CD14-positive monocyte (primary cell): ENCODE measurements around the gene TFEB. TPM values are rescaled to one million over a fixed set of nuclear protein-coding genes. Genes with fewer than 3 reads are reported as not detected.
A peak's percentile ranks its signal among the peaks of the same experiment; 100 is the strongest.

Source experiments
- DNase-seq, 3 donors: peaks; one replicate each; pipeline ENCODE4 v3.0.0-alpha.2; 2011 to 2022
- H2AFZ ChIP-seq: 2 replicates; pipeline ENCODE4 v1.6.0; 2012; ENCODE audit warnings: mild to moderate bottlenecking, low read depth, low read length, inconsistent platforms; ENCODE audit not compliant: insufficient read depth, poor library complexity, severe bottlenecking
- H3K27ac ChIP-seq, 2 donors: 1 replicate in 1 of 2; 2 replicates in 1 of 2; pipeline ENCODE4 v1.5.1; 2012 to 2013; ENCODE audit warnings: low read length in 2 of 2, control low read depth in 1 of 2, inconsistent platforms in 1 of 2, low read depth in 1 of 2, mild to moderate bottlenecking in 1 of 2
- H3K27me3 ChIP-seq, 2 donors: one replicate each; pipeline versions ENCODE4 v1.6.0 to v1.6.1; 2011 to 2013; ENCODE audit warnings: low read length in 2 of 2; ENCODE audit not compliant: control insufficient read depth in 2 of 2, insufficient read depth in 2 of 2
- H3K36me3 ChIP-seq, 2 donors: replicated peaks in 1 of 2; 1 replicate in 1 of 2; 2 replicates in 1 of 2; pipeline versions ENCODE4 v1.5.1 to v1.6.1; 2012 to 2013; ENCODE audit warnings: low read length in 2 of 2, control low read depth in 1 of 2, inconsistent platforms in 1 of 2, mild to moderate bottlenecking in 1 of 2; ENCODE audit not compliant: insufficient read depth in 2 of 2, control insufficient read depth in 1 of 2
- H3K4me1 ChIP-seq, 2 donors: 1 replicate in 1 of 2; 2 replicates in 1 of 2; pipeline versions ENCODE4 v1.5.1 to v1.6.1; 2012 to 2013; ENCODE audit warnings: low read length in 2 of 2, control low read depth in 1 of 2, inconsistent platforms in 1 of 2, mild to moderate bottlenecking in 1 of 2, moderate library complexity in 1 of 2; ENCODE audit not compliant: insufficient read depth in 2 of 2, control insufficient read depth in 1 of 2
- H3K4me2 ChIP-seq: replicated peaks from 2 replicates; pipeline ENCODE3; 2012; ENCODE audit warnings: low read length, moderate library complexity, mild to moderate bottlenecking; ENCODE audit not compliant: poor library complexity, severe bottlenecking; ENCODE audit errors: extremely low read depth
- H3K4me3 ChIP-seq, 3 experiments: fragments of 200-600 bp in 1 of 3; sonication (generic) in 1 of 3; replicated peaks in 1 of 3; 1 replicate in 2 of 3; 2 replicates in 1 of 3; pipeline ENCODE4 v1.5.1; 2011 to 2013; ENCODE audit warnings: low read length in 3 of 3, mild to moderate bottlenecking in 3 of 3, control low read depth in 2 of 3, low read depth in 2 of 3, inconsistent platforms in 1 of 3, moderate library complexity in 1 of 3
- H3K79me2 ChIP-seq: 2 replicates; pipeline ENCODE4 v1.6.0; 2012; ENCODE audit warnings: mild to moderate bottlenecking, control low read depth, inconsistent platforms, low read length, moderate library complexity; ENCODE audit not compliant: insufficient read depth
- H3K9ac ChIP-seq: 2 replicates; pipeline ENCODE4 v1.6.0; 2017; ENCODE audit warnings: low read length, mild to moderate bottlenecking; ENCODE audit not compliant: insufficient read depth, poor library complexity, severe bottlenecking
- H3K9me3 ChIP-seq, 2 donors: replicated peaks in 1 of 2; 1 replicate in 1 of 2; 2 replicates in 1 of 2; pipeline versions ENCODE4 v1.5.1 to v1.6.1; 2012 to 2013; ENCODE audit warnings: low read length in 2 of 2, control low read depth in 1 of 2; ENCODE audit not compliant: control insufficient read depth in 1 of 2, insufficient read depth in 1 of 2
- H4K20me1 ChIP-seq: 2 replicates; pipeline ENCODE4 v1.6.0; 2012; ENCODE audit warnings: mild to moderate bottlenecking, low read length, control low read depth, moderate library complexity; ENCODE audit not compliant: insufficient read depth
- H3K27ac Mint-ChIP-seq, 7 donors: one replicate each; pipeline ENCODE4 v1.8.0; 2020; ENCODE audit warnings: mild to moderate bottlenecking in 7 of 7, mixed read lengths in 7 of 7, moderate library complexity in 6 of 7, inconsistent platforms in 2 of 7
- H3K27me3 Mint-ChIP-seq, 3 donors: one replicate each; pipeline ENCODE4 v1.8.0; 2021 to 2022; ENCODE audit warnings: low read depth in 3 of 3, mild to moderate bottlenecking in 3 of 3, mixed read lengths in 3 of 3, moderate library complexity in 3 of 3, inconsistent platforms in 1 of 3
- H3K36me3 Mint-ChIP-seq, 2 donors: one replicate each; pipeline ENCODE4 v1.8.0; 2020; ENCODE audit warnings: mixed read lengths in 2 of 2, inconsistent platforms in 1 of 2, mild to moderate bottlenecking in 1 of 2
- H3K4me1 Mint-ChIP-seq: one replicate; pipeline ENCODE4 v1.8.0; 2020; ENCODE audit warnings: mild to moderate bottlenecking, mixed read lengths
- H3K4me3 Mint-ChIP-seq, 2 donors: one replicate each; pipeline ENCODE4 v1.8.0; 2020; ENCODE audit warnings: mild to moderate bottlenecking in 2 of 2, mixed read lengths in 2 of 2, moderate library complexity in 1 of 2
- H3K9me3 Mint-ChIP-seq, 7 donors: one replicate each; pipeline ENCODE4 v1.8.0; 2020 to 2022; ENCODE audit warnings: mixed read lengths in 7 of 7, mild to moderate bottlenecking in 6 of 7, moderate library complexity in 6 of 7, inconsistent platforms in 2 of 7
- WGBS: methylation state at CpG from one replicate; pipeline ENCODE4 v1.1.5; 2013; ENCODE audit warnings: missing lambda C conversion rate; ENCODE audit not compliant: insufficient coverage; 5-methylcytosine and 5-hydroxymethylcytosine counted together
- intact Hi-C, 2 donors: fragments of 100-400 bp; cut with micrococcal nuclease; formaldehyde crosslinking; loops; one replicate each; pipeline versions ENCODE4 v1.15.0 to v1.15.1; 2023
- polyA minus RNA-seq: library from RNA; depleted of rRNA, polyadenylated mRNA; stranded (reverse); fragments of >200 nt; gene quantifications from 2 replicates; pipeline ENCODE4 v1.2.3, GENCODE V29; 2012
- polyA plus RNA-seq, 3 donors: library from polyadenylated mRNA; depleted of rRNA in 1 of 3; unstranded in 2 of 3; stranded (reverse) in 1 of 3; fragments of 300-500 nt in 2 of 3; fragments of >200 nt in 1 of 3; fragmentation: Illumina TruSeq in 2 of 3; gene quantifications; 1 replicate in 2 of 3; 2 replicates in 1 of 3; pipeline ENCODE4 v1.2.3, GENCODE V29; 2012 to 2021
- total RNA-seq, 12 experiments: library from RNA in 1 of 12; stranded (reverse) in 1 of 12; fragments of 120-200 nt in 1 of 12; gene quantifications; one replicate each; pipeline ENCODE4 v1.2.4 and lab custom pipeline; 2013 to 2026; ENCODE audit warnings: mixed read lengths in 6 of 12, inconsistent platforms in 1 of 12
- TF ChIP-seq, protein P1 (sequence below): fragments of 200-600 bp; IDR thresholded peaks from one replicate; pipeline ENCODE4 v1.8.0; 2022; ENCODE audit warnings: antibody characterized with exemption, mild to moderate bottlenecking

TFEB gene
- total RNA-seq (2013): 70.7 TPM
- polyA plus RNA-seq (10 to 100 TPM; 42.6 to 60.0 (median 55.0) TPM), polyA minus RNA-seq (69.1 and 120 TPM in 2 replicates), total RNA-seq (lab: John Stamatoyannopoulos, UW) (5.8 to 44.0 (median 30.8) reads per million in 11 experiments)

DNA sequence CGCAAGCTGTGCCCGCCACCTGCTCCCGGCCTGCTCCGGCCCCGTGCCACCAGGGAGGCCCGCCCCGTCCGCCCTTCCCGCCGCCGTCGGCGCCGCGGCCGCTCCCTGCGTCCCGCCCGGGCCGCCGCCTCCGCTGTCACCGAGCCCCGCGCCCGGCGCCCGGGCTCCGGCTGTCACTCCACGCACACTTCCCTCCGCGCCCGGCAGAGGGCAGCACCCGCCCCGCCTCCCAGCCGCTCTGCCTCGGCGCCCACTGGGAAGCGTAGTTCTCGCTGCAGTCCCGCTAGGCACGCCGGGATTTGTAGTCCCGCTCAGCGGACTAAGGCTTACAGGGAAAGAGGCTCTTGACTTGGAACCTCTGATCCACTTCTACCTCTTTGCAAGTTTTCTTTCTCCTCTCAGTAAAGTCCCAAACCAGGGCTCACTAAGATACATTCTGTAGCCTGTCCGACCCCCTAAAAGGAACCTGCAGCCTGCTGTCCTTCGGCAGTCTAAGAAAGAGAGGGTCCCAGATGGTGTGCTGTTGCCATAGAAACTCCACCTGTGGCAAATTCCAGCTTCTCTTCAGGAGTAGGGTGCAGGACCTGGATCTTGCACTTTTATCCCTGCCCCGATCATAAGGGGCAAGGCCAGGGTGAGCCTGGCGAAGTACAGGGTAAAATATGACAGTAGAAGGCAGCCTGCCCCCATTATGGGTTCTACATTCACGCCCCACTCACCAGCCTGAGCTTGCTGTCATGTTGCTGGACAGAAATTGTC, at the start of gene TFEB:
TSS of gene TFEB (minus strand) at position 182 of the 759 bp plus-strand sequence. CDS start 44,395 bp downstream, outside the sequence.
- H3K4me1 Mint-ChIP-seq: peaks cover 36% of the 10 kb centered on the region
- H3K27ac Mint-ChIP-seq: peak within 1 kb of the TSS; percentile 26 to 88 (median 82)
- peaks cover 14 to 21% of the 10 kb centered on the region in 2 donors for H3K36me3 Mint-ChIP-seq
- intact Hi-C loops: loop anchor here (2.0 to 10.0 kb wide), 5 partner anchors 29 to 661 kb away; partner anchors contain the start of genes NFYA (in 1 of the 2), OARD1 (in 1 of the 2), PRICKLE4 (in 1 of the 2) and TOMM6 (in 1 of the 2)
- H3K27me3 Mint-ChIP-seq: peaks cover 0 to 5% (median 2%) of the 10 kb centered on the region in 3 donors
- H3K27ac ChIP-seq: peak within 1 kb of the TSS; percentile 78 to 84
- H3K4me1 ChIP-seq: peaks cover 40 to 43% of the 10 kb centered on the region in 2 donors
- peak within 1 kb of the TSS; percentile 84 for H3K9ac ChIP-seq
- no peaks in the 10 kb centered on the region for H3K9me3 ChIP-seq
- TF ChIP-seq, protein P1, sequence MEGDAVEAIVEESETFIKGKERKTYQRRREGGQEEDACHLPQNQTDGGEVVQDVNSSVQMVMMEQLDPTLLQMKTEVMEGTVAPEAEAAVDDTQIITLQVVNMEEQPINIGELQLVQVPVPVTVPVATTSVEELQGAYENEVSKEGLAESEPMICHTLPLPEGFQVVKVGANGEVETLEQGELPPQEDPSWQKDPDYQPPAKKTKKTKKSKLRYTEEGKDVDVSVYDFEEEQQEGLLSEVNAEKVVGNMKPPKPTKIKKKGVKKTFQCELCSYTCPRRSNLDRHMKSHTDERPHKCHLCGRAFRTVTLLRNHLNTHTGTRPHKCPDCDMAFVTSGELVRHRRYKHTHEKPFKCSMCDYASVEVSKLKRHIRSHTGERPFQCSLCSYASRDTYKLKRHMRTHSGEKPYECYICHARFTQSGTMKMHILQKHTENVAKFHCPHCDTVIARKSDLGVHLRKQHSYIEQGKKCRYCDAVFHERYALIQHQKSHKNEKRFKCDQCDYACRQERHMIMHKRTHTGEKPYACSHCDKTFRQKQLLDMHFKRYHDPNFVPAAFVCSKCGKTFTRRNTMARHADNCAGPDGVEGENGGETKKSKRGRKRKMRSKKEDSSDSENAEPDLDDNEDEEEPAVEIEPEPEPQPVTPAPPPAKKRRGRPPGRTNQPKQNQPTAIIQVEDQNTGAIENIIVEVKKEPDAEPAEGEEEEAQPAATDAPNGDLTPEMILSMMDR: peak; percentile 88
- peaks cover 0 to 7% of the 10 kb centered on the region in 2 donors for H3K36me3 ChIP-seq
- 6% methylated on average over 49 of the region's 50 CpGs for WGBS
- no peaks in the 10 kb centered on the region for H3K9me3 Mint-ChIP-seq
- no peaks in the 10 kb centered on the region for H3K27me3 ChIP-seq
- peak within 1 kb of the TSS; percentile 77 to 82 for H3K4me3 Mint-ChIP-seq
- peaks cover 39% of the 10 kb centered on the region for H3K79me2 ChIP-seq
- peaks cover 36% of the 10 kb centered on the region for H4K20me1 ChIP-seq
- peak within 1 kb of the TSS; percentile 66 to 88 (median 87) for H3K4me3 ChIP-seq
- peak within 1 kb of the TSS; percentile 95 for H3K4me2 ChIP-seq
- H2AFZ ChIP-seq: peak within 1 kb of the TSS; percentile 80
- DNase-seq: peak; percentile 85 to 89 (median 89)

DNA sequence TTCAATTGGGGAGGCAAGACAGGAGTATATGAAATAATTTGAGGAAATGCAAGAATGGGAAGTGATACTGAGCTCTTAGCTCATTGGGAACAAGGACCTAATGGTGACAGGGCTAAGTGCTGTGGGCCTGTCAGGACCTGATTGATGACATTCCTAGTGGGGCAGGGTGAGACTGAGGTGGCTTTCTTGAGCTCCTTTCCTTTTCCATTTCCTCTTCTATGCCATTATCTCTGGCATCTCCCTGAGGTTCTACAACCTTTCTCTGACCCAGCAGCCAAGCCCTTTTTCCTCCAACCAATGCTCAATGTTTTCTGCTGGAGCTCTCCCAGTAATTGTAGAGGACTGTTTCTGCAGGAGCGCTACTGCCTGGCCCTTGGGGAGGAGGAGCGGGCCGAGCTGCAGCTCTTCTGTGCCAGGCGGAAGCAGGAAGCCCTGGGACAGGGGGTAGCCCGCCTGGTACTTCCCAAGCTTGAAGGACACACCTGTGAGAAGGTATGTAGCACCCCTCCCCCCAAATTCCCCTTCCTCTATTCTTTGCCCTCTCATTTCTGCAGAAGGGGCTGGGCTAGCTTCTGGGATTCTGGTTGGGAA, 49.3 kb upstream of the TFEB start:
- Mint-ChIP-seq H3K4me1 (peaks cover 47% of the 10 kb centered on the region), H3K36me3 (peaks cover 8 to 9% of the 10 kb centered on the region in 2 donors), H3K27ac (peak overlapping the region; percentile 76 to 88 (median 82)), H3K9me3 (no peaks in the 10 kb centered on the region), H3K27me3 (peaks cover 3 to 13% (median 8%) of the 10 kb centered on the region in 3 donors), H3K4me3 (peak overlapping the region; percentile 36 to 42)
- H3K79me2 ChIP-seq: peaks cover 20% of the 10 kb centered on the region
- DNase-seq: peak; percentile 63 to 84 (median 82)
- peaks cover 7 to 8% of the 10 kb centered on the region in 2 donors for H3K36me3 ChIP-seq
- peaks cover 18% of the 10 kb centered on the region for H4K20me1 ChIP-seq
- peaks cover 0 to 3% of the 10 kb centered on the region in 2 donors for H3K27me3 ChIP-seq
- 100% methylated on average over 1 of the region's 5 CpGs for WGBS
- peak overlapping the region in 1 of 3 experiments; percentile 99 for H3K4me3 ChIP-seq
- intact Hi-C loops: loop anchor here (5.0 to 10.0 kb wide), 7 partner anchors 47 to 430 kb away; partner anchors contain the start of genes USP49 (in 2 of the 2), BYSL (in 1 of the 2), MED20 (in 1 of the 2) and MRPS10 (in 1 of the 2)
- H3K4me2 ChIP-seq: peak overlapping the region; percentile 95
- peaks cover 41 to 78% of the 10 kb centered on the region in 2 donors for H3K4me1 ChIP-seq
- no peak overlapping the region for H2AFZ ChIP-seq
- no peaks in the 10 kb centered on the region for H3K9me3 ChIP-seq
- peak overlapping the region; percentile 26 to 58 for H3K27ac ChIP-seq
- TF ChIP-seq, protein P1: no peak
- H3K9ac ChIP-seq: no peak overlapping the region
